ENCODE measurements around the gene PTGS2. TPM values are rescaled to one million over a fixed set of nuclear protein-coding genes. Genes with fewer than 3 reads are reported as not detected.
A peak's percentile ranks its signal among the peaks of the same experiment; 100 is the strongest.

PTGS2 gene
- total and polyA plus RNA-seq, 8 donors, result 0.65 to 46.9 (median 4.6) TPM; not detected in 1

DNA sequence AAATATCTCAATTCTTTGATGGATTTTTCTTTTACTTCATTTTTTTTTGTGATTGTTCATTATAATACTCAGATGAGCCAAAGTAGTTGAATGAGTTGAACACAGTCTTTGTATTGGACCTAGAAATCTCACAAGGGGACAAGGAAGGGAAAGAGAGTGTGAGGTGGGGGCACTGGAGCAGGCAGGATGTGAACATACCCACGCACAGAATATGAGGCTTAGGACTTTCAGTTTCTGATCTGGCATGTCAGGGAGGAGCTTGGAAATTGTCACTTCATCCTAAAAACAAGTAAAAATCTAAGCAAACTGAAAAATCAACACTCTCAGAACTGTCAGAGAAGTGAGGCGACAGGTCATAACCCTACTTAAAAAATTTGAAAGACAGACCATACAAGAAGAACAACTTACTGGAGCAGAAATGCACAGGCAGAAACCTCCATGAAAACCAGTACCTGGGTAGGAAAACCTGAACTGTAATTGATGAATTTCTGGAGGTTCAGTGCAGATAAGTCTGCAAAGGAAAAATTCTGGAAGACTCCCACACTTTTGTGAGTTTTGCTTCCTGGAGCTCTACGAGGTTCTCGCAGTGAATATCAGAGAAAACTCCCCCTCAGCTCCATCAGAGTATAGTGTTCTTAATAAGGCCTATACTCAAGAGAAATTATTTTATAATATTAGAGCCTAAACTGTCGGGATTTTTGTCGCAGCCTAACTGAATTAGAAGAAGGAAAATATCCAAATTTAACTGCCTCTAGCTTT, 3.6 kb upstream of the PTGS2 start:
- Histone ChIP-seq H3K4me1 (peaks cover 0 to 23% (median 4%) of the 10 kb centered on the region in 4 donors), H3K27me3 (peaks cover 0 to 11% (median 11%) of the 10 kb centered on the region in 3 donors), H3K36me3 (no peaks in the 10 kb centered on the region), H3K9me3 (no peaks in the 10 kb centered on the region), H3K4me3 (no peak overlapping the region), H3K27ac (no peak overlapping the region)
- intact Hi-C loops (cut with DNase I; ENCODE audit: low total_unique reads), result no loop called here
- TF ChIP-seq POLR2AphosphoS5 (IDR thresholded peaks at IDR 0.05) (no peak), EP300 (IDR thresholded peaks at IDR 0.05) (no peak), POLR2A (IDR thresholded peaks at IDR 0.05) (no peak)
- TF ChIP-seq, protein P1, sequence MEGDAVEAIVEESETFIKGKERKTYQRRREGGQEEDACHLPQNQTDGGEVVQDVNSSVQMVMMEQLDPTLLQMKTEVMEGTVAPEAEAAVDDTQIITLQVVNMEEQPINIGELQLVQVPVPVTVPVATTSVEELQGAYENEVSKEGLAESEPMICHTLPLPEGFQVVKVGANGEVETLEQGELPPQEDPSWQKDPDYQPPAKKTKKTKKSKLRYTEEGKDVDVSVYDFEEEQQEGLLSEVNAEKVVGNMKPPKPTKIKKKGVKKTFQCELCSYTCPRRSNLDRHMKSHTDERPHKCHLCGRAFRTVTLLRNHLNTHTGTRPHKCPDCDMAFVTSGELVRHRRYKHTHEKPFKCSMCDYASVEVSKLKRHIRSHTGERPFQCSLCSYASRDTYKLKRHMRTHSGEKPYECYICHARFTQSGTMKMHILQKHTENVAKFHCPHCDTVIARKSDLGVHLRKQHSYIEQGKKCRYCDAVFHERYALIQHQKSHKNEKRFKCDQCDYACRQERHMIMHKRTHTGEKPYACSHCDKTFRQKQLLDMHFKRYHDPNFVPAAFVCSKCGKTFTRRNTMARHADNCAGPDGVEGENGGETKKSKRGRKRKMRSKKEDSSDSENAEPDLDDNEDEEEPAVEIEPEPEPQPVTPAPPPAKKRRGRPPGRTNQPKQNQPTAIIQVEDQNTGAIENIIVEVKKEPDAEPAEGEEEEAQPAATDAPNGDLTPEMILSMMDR (IDR thresholded peaks at IDR 0.05), result no peak
- DNase-seq, result no peak
- 80 to 88% (median 84%) methylated on average over 6 of the region's 6 CpGs for WGBS, 5 donors

DNA sequence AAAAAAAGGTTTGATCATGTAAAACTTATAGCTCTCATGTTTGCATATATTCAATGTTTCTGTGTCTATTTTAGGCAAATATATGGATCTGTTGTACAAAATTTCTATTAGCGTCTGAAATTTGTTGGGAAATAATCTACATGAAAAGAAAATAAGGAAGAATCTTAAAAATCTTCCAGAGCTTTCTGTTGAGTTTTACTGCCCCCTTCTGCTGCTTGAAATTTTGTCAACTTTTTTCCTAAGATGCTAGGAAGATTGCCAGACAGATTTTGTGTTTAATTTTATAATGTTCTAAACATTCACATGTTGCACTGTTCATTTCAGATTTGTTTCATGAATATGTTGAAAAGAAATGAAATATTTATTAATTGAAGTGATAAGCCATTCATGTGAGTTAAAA, 2.5 kb upstream of the PTGS2 start:
- H3K36me3 ChIP-seq, result no peaks in the 10 kb centered on the region
- H3K4me3 ChIP-seq, result no peak overlapping the region
- no peaks in the 10 kb centered on the region for H3K9me3 ChIP-seq
- peak overlapping the region in 1 of 5 donors; percentile 39 for H3K27ac ChIP-seq
- TF ChIP-seq POLR2A (IDR thresholded peaks at IDR 0.05), result no peak
- TF ChIP-seq, protein P1 (IDR thresholded peaks at IDR 0.05), result no peak
- TF ChIP-seq POLR2AphosphoS5 (IDR thresholded peaks at IDR 0.05), result no peak
- no peak for TF ChIP-seq EP300 (IDR thresholded peaks at IDR 0.05)
- intact Hi-C loops (cut with DNase I; ENCODE audit: low total_unique reads), result no loop called here
- peak in 1 of 2 donors; percentile 20 for DNase-seq
- peaks cover 0 to 23% (median 4%) of the 10 kb centered on the region in 4 donors for H3K4me1 ChIP-seq
- peaks cover 0 to 11% (median 11%) of the 10 kb centered on the region in 3 donors for H3K27me3 ChIP-seq
- WGBS, 5 donors, result 53 to 62% (median 58%) methylated on average over 1 of the region's 1 CpG

DNA sequence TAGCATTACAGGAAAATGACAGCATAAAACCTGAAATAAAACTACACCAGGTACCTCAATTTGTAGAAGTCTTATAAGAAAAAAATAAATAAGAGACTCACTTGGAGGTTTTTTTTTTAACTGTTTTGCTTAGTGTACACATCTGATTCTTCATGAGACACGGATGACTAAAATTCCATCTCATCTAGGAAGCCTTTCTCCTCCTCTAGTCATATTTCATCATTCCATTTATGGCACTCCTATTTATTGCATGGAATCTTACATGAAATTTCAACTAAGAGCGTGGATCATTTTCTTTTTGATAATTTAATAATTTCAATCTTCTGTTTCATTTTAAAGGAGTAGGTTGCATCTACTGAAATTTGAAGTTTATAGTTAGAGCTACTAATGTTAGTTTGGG, 1.6 kb upstream of the PTGS2 start:
- Histone ChIP-seq H3K27ac (peak overlapping the region in 2 of 5 donors; percentile 76 to 94), H3K9me3 (no peaks in the 10 kb centered on the region)

DNA sequence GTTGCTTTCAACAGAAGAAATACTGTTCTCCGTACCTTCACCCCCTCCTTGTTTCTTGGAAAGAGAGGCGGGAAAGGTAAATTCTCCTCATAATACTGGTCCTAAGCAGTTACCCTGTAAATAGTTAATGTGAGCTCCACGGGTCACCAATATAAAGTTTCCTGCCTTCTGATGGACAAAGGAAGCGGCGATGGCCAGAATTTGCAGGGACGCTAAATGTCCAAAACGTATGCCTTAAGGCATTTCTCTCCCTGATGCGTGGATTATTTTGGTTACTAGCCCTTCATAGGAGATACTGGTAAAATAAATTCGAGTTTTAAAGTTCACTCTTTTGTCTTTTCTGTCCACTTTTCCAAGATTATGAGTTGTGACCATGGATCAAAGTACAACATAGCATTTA, 898 bp upstream of the PTGS2 start:
- H3K4me3 ChIP-seq, result peak overlapping the region; percentile 48 to 63 (median 59)
- peaks cover 0 to 23% (median 4%) of the 10 kb centered on the region in 4 donors for H3K4me1 ChIP-seq
- H3K27me3 ChIP-seq, result peaks cover 0 to 11% (median 11%) of the 10 kb centered on the region in 3 donors
- TF ChIP-seq POLR2AphosphoS5 (IDR thresholded peaks at IDR 0.05) (no peak), EP300 (IDR thresholded peaks at IDR 0.05) (no peak), POLR2A (IDR thresholded peaks at IDR 0.05) (no peak)
- TF ChIP-seq, protein P1 (IDR thresholded peaks at IDR 0.05), result no peak
- peaks cover 0 to 13% (median 3%) of the 10 kb centered on the region in 4 donors for H3K36me3 ChIP-seq
- H3K9me3 ChIP-seq, result no peaks in the 10 kb centered on the region
- 8 to 37% (median 29%) methylated on average over 9 of the region's 9 CpGs for WGBS, 5 donors
- peak in 1 of 2 donors; percentile 25 for DNase-seq
- H3K27ac ChIP-seq, result peak overlapping the region in 4 of 5 donors; percentile 76 to 94 (median 88)
- intact Hi-C loops (cut with DNase I; ENCODE audit: low total_unique reads), result no loop called here

More for the DNA sequence above, 1.6 kb upstream of the PTGS2 start:
- intact Hi-C loops (cut with DNase I; ENCODE audit: low total_unique reads), result no loop called here
- H3K27me3 ChIP-seq, result peaks cover 0 to 11% (median 11%) of the 10 kb centered on the region in 3 donors
- TF ChIP-seq POLR2AphosphoS5 (IDR thresholded peaks at IDR 0.05) (no peak), POLR2A (IDR thresholded peaks at IDR 0.05) (no peak), EP300 (IDR thresholded peaks at IDR 0.05) (no peak)
- TF ChIP-seq, protein P1 (IDR thresholded peaks at IDR 0.05), result no peak
- 62 to 82% (median 74%) methylated on average over 2 of the region's 2 CpGs for WGBS, 5 donors
- peaks cover 0 to 23% (median 4%) of the 10 kb centered on the region in 4 donors for H3K4me1 ChIP-seq
- H3K36me3 ChIP-seq, result peaks cover 0 to 6% (median 0%) of the 10 kb centered on the region in 4 donors
- no peak for DNase-seq
- peak overlapping the region in 3 of 4 donors; percentile 57 to 63 (median 61) for H3K4me3 ChIP-seq
